Hematopoietic multipotent progenitor cell treated with erythropoietin and hydrocortisone succinate and interleukin-3 and kit ligand, for 6 days (in vitro differentiated cells): ENCODE results near the gene DMBT1.
"Not testable (repeated sequence)": the region's sequence is repeated elsewhere in the genome, so short reads cannot be mapped to it uniquely, and the experiment has no call there.

Source experiments
- DNase-seq: peaks from one replicate; pipeline ENCODE4 v3.0.0-alpha.2; 2015

Gene DMBT1

GRCh38 chr10:122588381-122588780 is 27.8 kb downstream of the DMBT1 start:
- no peak for DNase-seq

GRCh38 chr10:122590153-122590552 is 29.6 kb downstream of the DMBT1 start:
- no peak for DNase-seq

GRCh38 chr10:122591736-122592135 is 31.2 kb downstream of the DMBT1 start:
- no peak for DNase-seq

- no peak for DNase-seq
These were observed 31.6 kb downstream of the DMBT1 start for GRCh38 chr10:122592161-122592560.

GRCh38 chr10:122617476-122618270 is 57.1 kb downstream of the DMBT1 start:
- DNase-seq: no peak

- no peak for DNase-seq
These were observed 58.1 kb downstream of the DMBT1 start for GRCh38 chr10:122618461-122619165.

- DNase-seq: not testable (repeated sequence)
These were observed 60.4 kb downstream of the DMBT1 start for GRCh38 chr10:122620961-122621360.

- no peak for DNase-seq
These were observed 64.0 kb downstream of the DMBT1 start for GRCh38 chr10:122624546-122624945.

- no peak for DNase-seq
These were observed 70.0 kb downstream of the DMBT1 start for GRCh38 chr10:122630526-122630925.

GRCh38 chr10:122632031-122632430 is 71.5 kb downstream of the DMBT1 start:
- DNase-seq: no peak

GRCh38 chr10:122632576-122632975 is 72.0 kb downstream of the DMBT1 start:
- DNase-seq: no peak

GRCh38 chr10:122636953-122637352 is 76.4 kb downstream of the DMBT1 start:
- DNase-seq: no peak

- no peak for DNase-seq
These were observed 76.8 kb downstream of the DMBT1 start for GRCh38 chr10:122637376-122637775.

GRCh38 chr10:122638106-122638505 is 77.6 kb downstream of the DMBT1 start:
- DNase-seq: no peak

- no peak for DNase-seq
These were observed 79.2 kb downstream of the DMBT1 start for GRCh38 chr10:122639801-122640200.

- DNase-seq: no peak
These were observed 80.4 kb downstream of the DMBT1 start for GRCh38 chr10:122640921-122641320.

- no peak for DNase-seq
These were observed 82.4 kb downstream of the DMBT1 start for GRCh38 chr10:122642726-122643605.

GRCh38 chr10:122643931-122644534 is 83.5 kb downstream of the DMBT1 start:
- DNase-seq: no peak

- no peak for DNase-seq
These were observed 86.2 kb downstream of the DMBT1 start for GRCh38 chr10:122646511-122647382.

- peak; percentile 14 for DNase-seq
These were observed 86.9 kb downstream of the DMBT1 start for GRCh38 chr10:122647383-122647968.
